ENCODE measurements around the gene CCHCR1.
"Not testable (repeated sequence)": the region's sequence is repeated elsewhere in the genome, so short reads cannot be mapped to it uniquely, and the experiment has no call there.

CCHCR1 gene

DNA sequence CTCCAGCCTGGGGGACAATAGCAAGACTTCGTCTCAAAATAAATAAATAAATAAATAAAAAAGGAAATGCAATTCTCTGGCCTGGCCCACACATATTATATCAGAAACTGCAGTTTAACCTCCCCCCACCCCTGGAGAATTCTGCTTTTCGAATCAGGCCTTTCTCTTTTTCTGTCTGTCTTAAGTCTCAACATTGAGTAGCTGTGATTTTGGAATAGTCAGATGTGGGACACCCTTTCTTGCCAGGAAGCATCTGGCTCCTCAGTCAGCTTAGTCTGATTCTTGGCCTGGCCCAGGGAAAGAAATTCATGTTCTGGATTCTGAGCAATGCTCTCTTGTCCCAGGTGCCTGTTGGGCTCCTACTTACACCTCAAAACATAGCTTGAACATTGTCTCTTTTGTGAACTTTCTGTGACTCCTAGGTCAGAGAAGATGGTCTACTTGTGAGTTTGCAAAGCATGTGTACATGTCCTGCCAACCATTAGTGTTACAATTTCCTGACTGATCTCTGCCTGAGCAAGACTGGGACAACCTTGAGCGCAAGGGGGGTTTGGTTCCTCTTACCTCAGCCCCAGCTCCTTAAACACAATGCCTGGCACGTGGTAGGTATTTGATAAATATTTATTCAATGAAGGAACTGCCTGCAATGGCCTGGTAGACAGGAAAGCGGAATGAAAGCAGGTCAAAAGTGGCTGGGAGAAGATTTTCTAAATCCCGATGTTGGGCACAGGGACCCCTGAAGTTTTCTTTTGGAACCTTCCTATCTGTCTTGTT is 36.6 kb upstream of the CCHCR1 start:
- Histone ChIP-seq H3K4me3 (no peak overlapping the region), H3K27ac (no peak overlapping the region)
- no peak for DNase-seq (ENCODE audit: low spot score)
- TF ChIP-seq, protein P1, sequence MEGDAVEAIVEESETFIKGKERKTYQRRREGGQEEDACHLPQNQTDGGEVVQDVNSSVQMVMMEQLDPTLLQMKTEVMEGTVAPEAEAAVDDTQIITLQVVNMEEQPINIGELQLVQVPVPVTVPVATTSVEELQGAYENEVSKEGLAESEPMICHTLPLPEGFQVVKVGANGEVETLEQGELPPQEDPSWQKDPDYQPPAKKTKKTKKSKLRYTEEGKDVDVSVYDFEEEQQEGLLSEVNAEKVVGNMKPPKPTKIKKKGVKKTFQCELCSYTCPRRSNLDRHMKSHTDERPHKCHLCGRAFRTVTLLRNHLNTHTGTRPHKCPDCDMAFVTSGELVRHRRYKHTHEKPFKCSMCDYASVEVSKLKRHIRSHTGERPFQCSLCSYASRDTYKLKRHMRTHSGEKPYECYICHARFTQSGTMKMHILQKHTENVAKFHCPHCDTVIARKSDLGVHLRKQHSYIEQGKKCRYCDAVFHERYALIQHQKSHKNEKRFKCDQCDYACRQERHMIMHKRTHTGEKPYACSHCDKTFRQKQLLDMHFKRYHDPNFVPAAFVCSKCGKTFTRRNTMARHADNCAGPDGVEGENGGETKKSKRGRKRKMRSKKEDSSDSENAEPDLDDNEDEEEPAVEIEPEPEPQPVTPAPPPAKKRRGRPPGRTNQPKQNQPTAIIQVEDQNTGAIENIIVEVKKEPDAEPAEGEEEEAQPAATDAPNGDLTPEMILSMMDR (IDR thresholded peaks at IDR 0.05) = no peak

GRCh38 chr6:31193206-31193605 is 35.6 kb upstream of the CCHCR1 start:
- no peak overlapping the region for H3K4me3 ChIP-seq
- H3K27ac ChIP-seq = no peak overlapping the region
- no peak for DNase-seq (ENCODE audit: low spot score)
- TF ChIP-seq, protein P1 (IDR thresholded peaks at IDR 0.05) = no peak

DNA sequence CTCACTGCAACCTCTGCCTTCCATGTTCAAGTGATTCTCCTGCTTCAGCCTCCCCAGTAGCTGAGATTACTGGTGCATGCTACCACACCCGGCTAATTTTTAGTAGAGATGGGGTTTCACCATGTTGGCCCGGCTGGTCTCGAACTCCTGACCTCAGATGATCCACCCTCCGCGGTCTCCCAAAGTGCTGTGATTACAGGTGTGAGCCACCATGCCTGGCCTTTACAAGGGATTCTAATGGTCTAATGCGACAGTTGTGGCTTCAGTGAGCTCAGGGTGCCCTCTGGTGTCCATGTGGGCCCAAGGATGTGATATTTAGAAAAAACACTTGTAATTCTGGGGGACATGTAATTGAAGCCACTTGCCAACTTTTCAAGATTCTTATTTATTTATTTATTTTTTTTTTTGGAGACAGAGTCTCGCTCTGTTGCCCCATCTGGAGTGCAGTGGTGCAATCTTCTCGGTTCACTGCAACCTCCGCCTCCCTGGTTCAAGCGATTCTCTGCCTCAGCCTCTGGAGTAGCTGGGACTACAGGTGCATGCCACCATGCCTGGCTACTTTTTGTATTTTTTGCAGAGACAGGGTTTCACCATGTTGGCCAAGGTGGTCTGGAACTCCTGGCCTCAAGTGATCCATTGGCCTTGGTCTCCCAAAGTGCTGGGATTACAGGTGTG is 35.0 kb upstream of the CCHCR1 start:
- H3K27ac ChIP-seq; H3K4me3 ChIP-seq; DNase-seq (ENCODE audit: low spot score): not testable (repeated sequence)

- Histone ChIP-seq H3K4me3 (no peak overlapping the region), H3K27ac (no peak overlapping the region)
- TF ChIP-seq, protein P1 (IDR thresholded peaks at IDR 0.05) = no peak
- DNase-seq (ENCODE audit: low spot score) = no peak
Measured at GRCh38 chr6:31190488-31190887, 32.9 kb upstream of the CCHCR1 start.

- not testable (repeated sequence) for H3K4me3 ChIP-seq; DNase-seq (ENCODE audit: low spot score); H3K27ac ChIP-seq
Measured at GRCh38 chr6:31189223-31189622, 31.6 kb upstream of the CCHCR1 start.

- TF ChIP-seq, protein P1 (IDR thresholded peaks at IDR 0.05) = no peak
- Histone ChIP-seq H3K4me3 (no peak overlapping the region), H3K27ac (no peak overlapping the region)
- DNase-seq (ENCODE audit: low spot score) = no peak
Measured at GRCh38 chr6:31187780-31188194, 30.2 kb upstream of the CCHCR1 start.

- Histone ChIP-seq H3K27ac (peak overlapping the region in 1 of 2 donors; percentile 74), H3K4me3 (peak overlapping the region; percentile 5)
Measured at GRCh38 chr6:31186052-31186734, 28.6 kb upstream of the CCHCR1 start.

DNA sequence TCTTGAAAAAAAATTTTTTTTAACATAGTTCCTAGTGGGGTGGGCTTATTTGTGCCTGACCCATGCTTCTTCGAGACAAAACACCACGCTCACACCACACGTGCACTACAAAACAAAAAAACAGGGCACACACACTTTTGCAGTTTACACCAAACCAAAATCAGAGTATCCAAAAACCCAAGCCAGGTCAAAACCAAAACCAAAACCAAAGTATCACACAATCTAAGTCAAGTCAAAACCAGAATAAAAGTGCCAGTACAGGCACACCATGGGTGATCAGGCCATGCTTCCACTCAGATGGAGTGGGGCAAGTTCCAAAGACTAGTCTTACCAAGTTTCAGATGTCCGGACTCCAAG is 28.1 kb upstream of the CCHCR1 start:
- peak overlapping the region; percentile 5 for H3K4me3 ChIP-seq
- DNase-seq (ENCODE audit: low spot score) = not testable (repeated sequence)
- H3K27ac ChIP-seq = peak overlapping the region in 1 of 2 donors; percentile 74

More at GRCh38 chr6:31186052-31186734, 28.6 kb upstream of the CCHCR1 start:
- DNase-seq (ENCODE audit: low spot score) = no peak
- TF ChIP-seq, protein P1 (IDR thresholded peaks at IDR 0.05) = no peak

GRCh38 chr6:31183859-31184258 is 26.3 kb upstream of the CCHCR1 start:
- DNase-seq (ENCODE audit: low spot score); H3K27ac ChIP-seq; H3K4me3 ChIP-seq: not testable (repeated sequence)

DNA sequence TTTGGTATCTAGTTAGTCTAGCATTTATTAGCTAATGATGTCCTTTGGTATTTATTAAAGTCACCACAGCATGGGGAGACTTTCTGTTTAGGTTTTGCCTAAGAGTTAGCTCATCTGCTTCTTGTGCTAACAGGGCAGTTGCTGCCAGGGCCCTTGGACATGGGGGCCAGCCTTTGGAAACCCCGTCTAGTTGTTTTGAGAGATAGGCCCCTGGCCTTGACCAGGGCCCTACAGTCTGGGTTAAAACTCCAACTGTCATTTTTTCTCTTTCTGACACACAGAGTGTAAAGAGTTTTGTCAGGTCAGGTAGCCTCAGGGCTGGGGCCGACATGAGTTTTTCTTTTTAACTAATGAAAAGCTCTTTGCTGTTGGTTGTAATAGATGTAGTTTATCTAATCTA is 25.7 kb upstream of the CCHCR1 start:
- not testable (repeated sequence) for H3K27ac ChIP-seq; H3K4me3 ChIP-seq; DNase-seq (ENCODE audit: low spot score)
